Sciatic nerve (tissue), 2 donors: Measurements from ENCODE around the gene SLC25A45. TPM values are rescaled to one million over a fixed set of nuclear protein-coding genes. Genes with fewer than 3 reads are reported as not detected.

Source experiments
- ATAC-seq: fragments of 200-7000 bp; cut with Tn5 transposase; one replicate; pipeline ENCODE4 v1.9.1; 2020; ENCODE audit warnings: mild to moderate bottlenecking, moderate library complexity
- DNase-seq: peaks from one replicate; pipeline ENCODE4 v3.0.0-alpha.2; 2020; ENCODE audit warnings: low spot score
- intact Hi-C: fragments of 100-400 bp; cut with DNase I; formaldehyde crosslinking; loops from one replicate; pipeline ENCODE4 v1.14.2; 2022
- total RNA-seq: library from RNA; stranded (reverse); fragmentation: NEBNext Ultra II Directional; extraction: Animal tissue kit (Norgen Biotek cat#: 25700); gene quantifications from one replicate; pipeline ENCODE4 v1.2.1, GENCODE V29; 2021
- donor health status: DM: no; HTN: no; CAD: no.
- donor health status: DM: no; HTN: no; CAD: no.

The SLC25A45 gene
- total RNA-seq, 1 donor from 2014 or later = 12.0 TPM

GRCh38 chr11:65378208-65378927, 4.1 kb downstream of the SLC25A45 start:
- DNase-seq (no peak), ATAC-seq (no peak)
- intact Hi-C loops = loop anchor here (10.0 kb wide), 3 partner anchors 86 to 216 kb away; partner anchors contain the start of gene KCNK7

DNA sequence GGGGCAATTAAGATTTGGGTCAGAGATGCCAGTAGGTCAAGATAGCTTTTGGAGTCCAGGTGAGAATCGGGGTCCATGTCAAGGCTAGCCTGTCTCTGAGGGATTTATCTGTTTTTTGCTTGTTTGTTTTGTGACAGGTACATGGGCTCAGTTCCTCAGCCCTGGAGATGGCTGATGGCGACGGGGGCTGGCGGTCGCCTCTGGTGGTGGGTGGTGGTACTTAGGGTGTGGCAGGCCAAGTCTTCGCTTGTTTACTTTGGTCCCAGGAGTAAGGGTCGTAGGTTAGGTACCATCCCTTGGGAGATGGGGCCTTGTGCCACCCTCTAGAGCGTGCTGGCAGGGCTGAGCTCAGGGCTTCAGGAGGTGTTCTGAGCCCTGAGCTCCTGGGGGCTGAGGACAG, 4.7 kb downstream of the SLC25A45 start:
- DNase-seq (no peak), ATAC-seq (no peak)
- intact Hi-C loops = loop anchor here (10.0 kb wide), 3 partner anchors 87 to 217 kb away; partner anchors contain the start of gene KCNK7

DNA sequence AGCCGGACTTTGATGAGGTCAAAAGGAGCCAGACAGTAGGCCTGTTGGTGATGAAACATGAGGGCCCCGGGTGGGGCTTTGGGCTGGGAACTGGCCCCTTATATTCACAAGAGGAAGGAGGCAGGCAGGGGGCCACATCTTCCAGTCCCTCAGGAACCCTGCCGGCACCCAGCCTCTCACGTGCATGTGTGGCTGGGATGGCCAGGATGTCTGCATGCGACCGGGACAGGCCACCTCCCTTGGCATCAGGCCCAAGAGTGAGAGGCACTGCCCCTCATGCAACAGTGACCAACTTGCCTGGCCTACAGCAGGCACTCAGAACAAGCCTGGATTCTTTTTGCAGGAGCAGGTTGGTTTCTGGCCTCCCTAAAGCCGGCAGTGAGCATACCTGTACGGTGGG, 5.4 kb downstream of the SLC25A45 start:
- DNase-seq (no peak), ATAC-seq (no peak)
- intact Hi-C loops = loop anchor here (10.0 kb wide), 3 partner anchors 88 to 218 kb away; partner anchors contain the start of gene KCNK7

- intact Hi-C loops = loop anchor here (10.0 kb wide), 3 partner anchors 89 to 219 kb away; partner anchors contain the start of gene KCNK7
- DNase-seq (no peak), ATAC-seq (no peak)
These were observed 6.2 kb downstream of the SLC25A45 start for GRCh38 chr11:65376138-65376713.

DNA sequence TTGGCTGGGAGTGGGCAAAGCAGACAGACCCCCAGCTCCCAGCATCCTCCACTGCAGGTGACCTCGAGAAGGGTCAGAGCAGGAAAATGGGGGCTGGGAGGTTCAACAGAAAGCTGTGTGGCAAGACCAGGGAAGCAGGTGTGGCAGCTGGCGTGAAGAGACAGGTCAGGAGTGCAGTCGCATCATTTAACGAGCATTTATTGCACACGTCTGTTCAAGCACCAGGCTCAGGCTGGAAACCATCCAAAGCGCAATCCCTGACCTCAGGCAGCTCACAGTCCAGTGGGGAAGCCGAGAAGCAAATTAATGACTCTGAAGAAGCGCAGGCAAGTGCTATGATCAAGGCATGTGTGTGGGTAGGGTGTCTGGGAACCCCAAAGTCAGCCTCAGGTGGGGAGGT, 7.4 kb downstream of the SLC25A45 start:
- no peak for ATAC-seq

DNA sequence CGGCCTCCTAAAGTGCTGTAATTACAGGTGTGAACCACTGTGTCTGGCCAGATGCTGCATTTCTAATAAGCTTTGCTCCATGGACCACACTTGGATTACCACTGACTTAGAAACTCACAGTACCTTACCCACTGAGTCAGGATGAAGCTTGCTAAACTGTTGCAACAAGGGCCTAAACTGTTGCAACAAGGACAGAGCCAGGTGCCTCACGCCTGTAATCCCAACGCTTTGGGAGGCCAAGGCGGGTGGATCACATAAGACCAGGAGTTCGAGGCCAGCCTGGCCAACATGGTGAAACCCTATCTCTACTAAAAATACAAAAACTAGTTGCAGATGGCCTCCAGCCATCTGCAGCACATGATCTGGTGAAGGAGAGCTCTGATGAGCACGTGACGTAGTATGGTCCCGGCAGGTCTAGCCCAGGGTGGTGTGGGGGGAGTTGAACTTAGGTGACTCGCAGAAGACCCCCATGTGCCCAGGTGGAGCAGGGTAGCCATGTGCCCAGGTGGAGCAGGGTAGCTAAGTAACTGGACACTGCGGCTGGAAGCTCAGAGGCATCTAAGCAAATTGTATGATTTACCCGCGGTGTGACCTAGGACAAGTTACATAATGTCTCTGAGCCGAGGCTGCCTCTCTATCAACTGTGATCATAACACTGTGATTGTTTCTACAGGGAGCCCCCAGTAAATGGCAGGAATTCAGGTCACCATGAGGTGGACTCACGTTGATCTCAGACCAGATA, 8.4 kb downstream of the SLC25A45 start:
- ATAC-seq (no peak), DNase-seq (no peak)
- intact Hi-C loops = loop anchor here (10.0 kb wide), 3 partner anchors 91 to 221 kb away; partner anchors contain the start of gene KCNK7

More for the DNA sequence above, 7.4 kb downstream of the SLC25A45 start:
- no peak for DNase-seq
- intact Hi-C loops = loop anchor here (10.0 kb wide), 3 partner anchors 90 to 220 kb away; partner anchors contain the start of gene KCNK7

- intact Hi-C loops = loop anchor here (10.0 kb wide), 3 partner anchors 94 to 224 kb away; partner anchors contain the start of gene KCNK7
- no peak for DNase-seq
- ATAC-seq = no peak
These were observed 11.8 kb downstream of the SLC25A45 start for GRCh38 chr11:65370659-65371049.

DNA sequence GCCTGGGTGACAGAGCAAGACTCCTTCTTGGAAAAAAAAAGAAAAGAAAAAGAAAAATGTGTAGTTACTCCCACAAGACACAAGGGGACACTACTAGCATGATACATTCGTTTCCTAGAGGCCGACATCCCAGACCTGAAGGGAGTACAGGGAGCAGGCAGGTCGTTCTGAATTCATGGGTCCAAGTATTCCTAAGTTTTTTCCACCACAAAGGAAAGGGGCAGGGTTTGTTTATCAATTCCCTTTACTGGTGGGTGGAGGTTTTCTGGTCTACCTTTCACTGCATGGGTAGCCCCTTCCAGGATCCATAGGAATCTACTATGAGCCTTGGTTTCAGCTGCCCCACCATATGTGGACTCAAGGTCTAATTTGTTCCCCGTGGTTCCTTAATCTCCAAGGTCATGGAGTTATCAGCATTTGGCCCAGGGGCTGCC, 16.1 kb downstream of the SLC25A45 start:
- DNase-seq (no peak), ATAC-seq (peak; percentile 80)
- intact Hi-C loops = no loop called here

DNA sequence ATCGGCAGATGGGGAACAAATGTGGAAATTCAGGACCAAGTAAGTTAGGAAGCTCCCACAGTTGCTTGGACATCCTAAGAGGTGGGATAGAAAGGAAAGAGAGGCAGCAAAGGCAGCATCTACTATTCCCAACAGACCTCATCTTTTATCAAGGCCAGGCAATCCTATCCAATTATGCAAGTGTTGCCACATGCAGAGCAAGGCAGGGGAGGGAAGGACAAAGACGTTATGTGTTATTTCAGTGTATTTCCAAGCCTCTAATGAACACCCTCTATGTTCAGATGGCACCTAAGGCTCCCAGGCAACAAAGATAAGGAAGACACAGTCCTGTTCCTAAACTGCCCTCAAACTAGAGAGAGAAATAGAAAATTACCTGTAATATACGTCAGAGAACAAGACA, 18.7 kb downstream of the SLC25A45 start:
- intact Hi-C loops = no loop called here
- no peak for ATAC-seq
- DNase-seq = no peak

DNA sequence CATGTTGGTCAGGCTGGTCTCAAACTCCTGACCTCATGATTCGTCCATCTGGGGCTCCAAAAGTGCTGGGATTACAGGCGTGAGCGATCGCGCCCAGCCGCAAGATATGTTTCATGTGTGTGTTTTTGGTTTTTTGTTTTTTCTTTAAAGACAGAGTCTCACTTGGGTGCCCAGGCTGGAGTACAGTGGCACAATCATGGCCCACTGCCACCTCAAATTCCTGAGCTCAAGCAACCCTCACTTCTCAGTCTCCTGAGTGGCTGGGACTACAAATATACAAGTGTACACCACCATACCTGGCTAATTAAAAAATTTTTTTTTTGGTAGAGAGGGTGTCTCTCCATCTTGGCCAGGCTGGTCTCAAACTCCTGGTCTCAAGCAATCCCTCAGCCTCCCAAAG, 19.5 kb downstream of the SLC25A45 start:
- no peak for DNase-seq
- intact Hi-C loops = no loop called here
- ATAC-seq = no peak

DNA sequence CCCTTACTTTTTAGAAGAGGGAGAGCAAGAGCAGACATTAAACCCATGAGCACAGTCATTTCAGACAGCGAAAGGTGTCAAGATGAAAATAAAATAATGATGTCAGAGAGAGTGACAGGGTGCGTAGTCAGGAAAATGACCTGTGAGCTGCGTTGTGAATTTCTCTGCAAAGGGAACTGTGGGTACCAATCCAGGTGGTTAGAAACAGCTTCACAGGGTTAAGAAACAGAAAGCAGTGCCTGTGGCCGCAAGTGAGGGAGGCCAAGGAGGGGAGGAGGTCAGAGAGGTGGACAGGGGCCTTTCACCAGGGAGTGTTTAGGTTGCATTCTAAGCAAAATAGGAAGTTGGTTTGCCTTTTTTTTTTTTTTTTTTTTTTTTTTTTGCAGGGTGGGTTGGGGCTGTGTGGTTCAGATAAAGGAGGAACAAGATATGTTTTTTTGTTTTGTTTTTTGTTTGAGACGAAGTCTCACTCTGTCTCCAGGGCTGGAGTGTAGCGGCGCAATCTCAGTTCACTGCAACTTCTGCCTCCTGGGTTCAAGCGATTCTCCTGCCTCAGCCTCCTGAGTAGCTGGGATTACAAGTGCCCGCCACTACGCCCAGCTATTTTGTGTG, 20.0 kb downstream of the SLC25A45 start:
- DNase-seq (no peak), ATAC-seq (peak; percentile 30)
- intact Hi-C loops = no loop called here

DNA sequence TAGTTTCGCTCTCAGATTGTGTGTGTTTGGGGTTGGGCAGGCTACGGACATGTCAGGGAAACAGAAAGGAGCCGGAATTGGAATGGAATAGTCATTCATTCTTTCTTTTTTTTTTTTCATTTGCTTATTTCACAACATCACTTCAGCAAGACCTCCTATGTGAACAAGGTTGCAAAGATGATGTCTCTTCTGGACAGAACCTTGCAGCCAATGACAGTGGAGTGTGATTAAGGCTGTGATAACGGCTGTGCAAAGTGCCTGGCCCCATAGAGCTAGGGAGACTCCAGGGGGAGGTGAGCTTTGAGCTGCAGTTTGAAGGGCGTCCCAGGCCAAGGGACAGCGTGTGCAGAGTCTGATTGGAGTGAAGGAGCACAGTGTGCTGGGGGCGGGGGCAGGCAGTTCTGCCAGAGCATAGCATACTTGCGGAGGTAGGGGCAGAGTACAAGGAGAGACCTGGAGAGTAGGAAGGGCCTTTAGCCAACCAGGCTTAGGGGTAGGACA, 24.5 kb downstream of the SLC25A45 start:
- intact Hi-C loops = no loop called here
- DNase-seq (no peak), ATAC-seq (no peak)

- intact Hi-C loops = no loop called here
- ATAC-seq = no peak
- no peak for DNase-seq
These were observed 26.0 kb downstream of the SLC25A45 start for GRCh38 chr11:65356394-65356972.

DNA sequence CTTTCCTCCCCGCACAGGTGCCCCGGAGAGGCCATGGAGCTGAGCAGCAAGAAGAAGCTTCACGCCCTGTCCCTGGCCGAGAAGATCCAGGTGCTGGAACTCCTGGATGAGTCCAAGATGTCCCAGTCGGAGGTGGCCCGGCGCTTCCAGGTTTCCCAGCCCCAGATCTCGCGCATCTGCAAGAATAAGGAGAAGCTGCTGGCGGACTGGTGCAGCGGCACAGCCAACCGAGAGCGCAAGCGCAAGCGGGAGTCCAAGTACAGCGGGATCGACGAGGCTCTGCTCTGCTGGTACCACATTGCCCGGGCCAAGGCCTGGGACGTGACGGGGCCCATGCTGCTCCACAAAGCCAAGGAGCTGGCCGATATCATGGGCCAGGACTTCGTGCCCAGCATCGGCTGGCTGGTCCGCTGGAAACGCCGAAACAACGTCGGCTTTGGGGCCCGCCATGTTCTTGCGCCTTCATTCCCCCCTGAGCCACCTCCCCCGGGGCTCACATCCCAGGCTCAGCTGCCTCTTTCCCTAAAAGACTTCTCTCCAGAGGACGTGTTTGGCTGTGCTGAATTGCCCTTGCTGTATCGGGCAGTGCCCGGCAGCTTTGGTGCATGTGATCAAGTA, 26.6 kb downstream of the SLC25A45 start:
- peak; percentile 1 for ATAC-seq
- intact Hi-C loops = no loop called here
- peak; percentile 72 for DNase-seq

DNA sequence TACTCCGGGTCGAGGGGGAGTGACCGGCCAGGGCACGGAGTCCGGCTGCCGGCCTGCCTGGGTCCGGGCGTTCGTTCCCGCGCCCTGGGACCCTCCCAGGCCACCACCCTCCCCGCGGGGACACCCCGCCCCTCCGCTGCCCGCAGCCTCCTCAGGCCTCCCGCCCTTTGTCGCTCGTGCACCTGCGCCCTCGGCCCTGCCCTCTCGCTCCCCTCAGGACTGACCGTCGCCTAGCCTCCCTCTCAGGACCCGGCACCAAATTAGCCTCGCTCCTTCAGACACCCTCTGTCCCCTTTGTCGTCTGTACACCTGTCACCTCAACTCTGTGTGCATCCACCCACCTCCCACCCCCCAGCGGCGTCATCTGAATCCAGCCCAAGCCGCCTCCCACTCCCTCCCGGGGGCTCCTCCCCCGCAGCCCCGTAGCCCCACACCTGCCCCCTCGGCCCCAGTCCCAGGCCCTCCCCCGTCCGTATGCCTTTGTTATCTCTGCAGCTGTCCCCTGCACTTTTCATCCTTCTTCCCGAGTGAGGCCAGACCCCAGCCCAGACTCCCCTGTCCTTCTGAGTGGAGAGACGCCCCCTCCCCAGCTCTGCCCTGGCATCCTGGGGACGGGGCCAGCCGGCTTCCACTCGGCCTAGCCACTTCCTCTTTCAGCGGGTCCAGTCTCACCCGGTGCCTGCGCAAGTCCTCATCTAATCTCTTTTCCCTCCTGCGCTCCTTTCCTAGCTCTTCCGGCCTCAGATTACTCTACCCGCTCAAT, 27.3 kb downstream of the SLC25A45 start:
- intact Hi-C loops = no loop called here
- no peak for ATAC-seq
- no peak for DNase-seq

DNA sequence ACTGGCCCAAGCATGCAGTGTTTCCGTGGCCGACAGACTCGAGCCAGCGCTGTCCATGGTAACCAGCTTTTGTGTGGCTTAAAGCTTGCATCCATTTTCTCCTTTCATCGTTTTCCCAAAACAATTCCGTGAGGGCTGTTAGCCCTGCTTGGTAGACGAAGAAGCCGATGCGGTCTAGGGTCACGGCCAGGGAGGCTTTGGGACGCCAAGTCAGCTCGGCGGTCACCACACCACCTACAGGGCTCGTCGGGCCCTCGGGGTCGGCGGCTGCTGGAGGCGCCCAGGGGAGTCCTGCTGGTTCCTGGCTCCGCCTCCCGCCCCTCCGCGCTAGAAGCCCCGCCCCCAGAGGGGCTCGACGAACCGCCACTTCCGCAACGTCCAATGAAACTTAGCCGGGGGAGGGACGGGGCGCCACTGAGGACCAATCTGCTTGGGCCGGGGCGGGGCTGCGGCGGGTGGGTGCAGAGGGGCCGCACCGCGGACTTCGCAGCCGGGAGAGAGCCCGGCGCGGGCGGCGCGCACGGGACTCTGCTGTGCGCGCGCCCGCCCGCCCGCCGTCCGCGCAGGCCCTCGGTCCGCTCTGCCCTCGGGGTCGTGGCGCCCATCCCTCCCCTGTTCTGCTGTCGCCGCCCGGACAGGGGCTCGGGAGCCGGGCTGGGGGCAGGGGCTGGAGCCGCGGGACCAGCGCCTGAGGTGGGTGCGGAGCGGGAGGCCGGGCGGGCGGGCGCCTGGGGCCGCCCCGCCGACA, 28.0 kb downstream of the SLC25A45 start, which contains the start of gene TIGD3:
Gene TIGD3, plus strand, starts transcription at position 487 of the 748 bp plus-strand sequence. CDS start 1,058 bp downstream, outside the sequence.
- ATAC-seq = peak; percentile 97
- intact Hi-C loops = no loop called here
- DNase-seq = peak; percentile 99

- DNase-seq (no peak), ATAC-seq (peak; percentile 14)
- intact Hi-C loops = no loop called here
These were observed 28.6 kb downstream of the SLC25A45 start for GRCh38 chr11:65353900-65354264.
